LNCaP clone FGC (cell line): ENCODE measurements around the gene NOP56.

ENCODE experiments used
- DNase-seq: peaks from one replicate; pipeline ENCODE4 v3.0.0-alpha.2; 2011; ENCODE audit warnings: low read depth
- H3K4me3 ChIP-seq: 2 replicates; pipeline ENCODE4 v1.5.1; 2011; ENCODE audit warnings: mild to moderate bottlenecking, low read depth, low read length, control low read depth
- TF ChIP-seq, protein P1 (sequence below): IDR thresholded peaks from 2 replicates; pipeline ENCODE4 v1.5.1; 2012; ENCODE audit warnings: mild to moderate bottlenecking; ENCODE audit not compliant: control insufficient read depth, insufficient read depth; ENCODE audit errors: extremely low read depth

NOP56 gene

GRCh38 chr20:2707353-2708072 is 55.1 kb downstream of the NOP56 start:
- no peak for DNase-seq
- TF ChIP-seq, protein P1, sequence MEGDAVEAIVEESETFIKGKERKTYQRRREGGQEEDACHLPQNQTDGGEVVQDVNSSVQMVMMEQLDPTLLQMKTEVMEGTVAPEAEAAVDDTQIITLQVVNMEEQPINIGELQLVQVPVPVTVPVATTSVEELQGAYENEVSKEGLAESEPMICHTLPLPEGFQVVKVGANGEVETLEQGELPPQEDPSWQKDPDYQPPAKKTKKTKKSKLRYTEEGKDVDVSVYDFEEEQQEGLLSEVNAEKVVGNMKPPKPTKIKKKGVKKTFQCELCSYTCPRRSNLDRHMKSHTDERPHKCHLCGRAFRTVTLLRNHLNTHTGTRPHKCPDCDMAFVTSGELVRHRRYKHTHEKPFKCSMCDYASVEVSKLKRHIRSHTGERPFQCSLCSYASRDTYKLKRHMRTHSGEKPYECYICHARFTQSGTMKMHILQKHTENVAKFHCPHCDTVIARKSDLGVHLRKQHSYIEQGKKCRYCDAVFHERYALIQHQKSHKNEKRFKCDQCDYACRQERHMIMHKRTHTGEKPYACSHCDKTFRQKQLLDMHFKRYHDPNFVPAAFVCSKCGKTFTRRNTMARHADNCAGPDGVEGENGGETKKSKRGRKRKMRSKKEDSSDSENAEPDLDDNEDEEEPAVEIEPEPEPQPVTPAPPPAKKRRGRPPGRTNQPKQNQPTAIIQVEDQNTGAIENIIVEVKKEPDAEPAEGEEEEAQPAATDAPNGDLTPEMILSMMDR: no peak

More at GRCh38 chr20:2707353-2708072, 55.1 kb downstream of the NOP56 start:
- H3K4me3 ChIP-seq: no peak overlapping the region
